GM10266 (cell line): ENCODE data around the gene LHX4.
A peak's percentile ranks its signal among the peaks of the same experiment; 100 is the strongest.

ENCODE experiments used
- DNase-seq: peaks from one replicate; pipeline ENCODE4 v3.0.0; 2012; ENCODE audit errors: extremely low spot score
- CTCF ChIP-seq: IDR thresholded peaks from 2 replicates; pipeline ENCODE4 v1.5.1; 2012; ENCODE audit warnings: mild to moderate bottlenecking, low read depth; ENCODE audit not compliant: control insufficient read depth, insufficient read depth; ENCODE audit errors: missing control alignments

Gene LHX4

DNA sequence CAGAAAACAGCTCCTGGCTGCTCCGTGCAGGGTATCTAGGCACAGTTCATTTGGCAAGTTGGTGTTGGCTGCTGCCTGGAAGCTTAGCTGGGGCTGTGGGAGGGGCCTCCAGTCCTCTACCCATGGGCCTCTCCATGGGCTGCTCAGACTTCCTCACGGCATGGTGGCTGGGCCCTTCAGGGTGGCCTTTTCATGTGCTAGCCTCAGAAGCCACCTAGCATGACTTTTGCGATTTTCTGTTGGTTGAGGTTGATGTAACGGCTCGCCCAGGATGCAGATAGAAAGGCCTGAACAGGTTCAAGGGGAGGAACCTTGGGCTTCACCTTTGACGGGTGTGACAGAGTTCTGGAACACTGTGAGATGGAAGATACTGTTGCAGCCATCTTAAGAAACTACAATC is 25.8 kb upstream of the LHX4 start:
- TF ChIP-seq CTCF, result no peak

DNA sequence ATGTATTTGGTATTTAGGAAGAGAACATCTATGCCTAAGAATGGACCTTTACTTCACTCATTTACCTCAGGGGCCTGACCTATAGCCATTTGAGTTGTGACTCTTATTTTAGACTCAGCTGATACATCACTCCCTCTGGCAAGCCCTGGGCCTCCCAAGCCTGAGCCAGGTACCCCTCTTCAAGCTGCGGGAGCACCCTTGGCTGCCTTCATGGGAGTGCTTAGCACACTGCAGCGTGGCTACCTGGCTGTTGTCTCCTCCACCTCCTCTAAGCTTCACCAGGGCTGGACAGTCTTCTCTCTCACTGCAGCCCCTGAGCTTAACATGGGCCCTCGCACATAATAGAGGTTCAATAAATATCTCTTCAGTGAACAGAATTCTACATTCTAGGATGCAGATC is 23.5 kb upstream of the LHX4 start:
- no peak for DNase-seq
- TF ChIP-seq CTCF, result no peak

More for the DNA sequence above, 25.8 kb upstream of the LHX4 start:
- no peak for DNase-seq

DNA sequence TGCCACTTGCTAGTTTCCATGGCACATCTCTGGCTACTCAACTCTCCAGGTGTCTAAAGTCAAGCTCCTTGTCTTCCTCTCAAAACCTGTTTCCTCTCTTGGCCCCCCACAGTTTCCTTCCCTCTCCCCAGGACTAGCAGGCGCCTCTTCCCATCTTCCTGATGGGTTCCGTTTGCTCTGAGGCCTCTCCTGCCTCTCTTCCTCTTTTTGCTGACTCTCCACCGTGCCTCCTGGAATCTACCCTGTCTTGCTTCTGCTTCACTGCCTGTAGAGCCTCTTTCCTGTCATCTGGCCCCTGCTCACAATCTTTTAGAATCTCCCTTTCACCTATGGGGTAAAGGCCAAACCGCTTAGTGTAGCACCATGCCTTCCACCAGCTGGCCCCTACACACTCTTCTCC is 21.8 kb upstream of the LHX4 start:
- TF ChIP-seq CTCF, result no peak
- DNase-seq, result no peak

- DNase-seq, result no peak
- TF ChIP-seq CTCF, result no peak
Observed at GRCh38 chr1:180210008-180210620, 19.9 kb upstream of the LHX4 start.

GRCh38 chr1:180211156-180211859 is 18.8 kb upstream of the LHX4 start:
- no peak for TF ChIP-seq CTCF
- no peak for DNase-seq

- no peak for DNase-seq
- no peak for TF ChIP-seq CTCF
Observed at GRCh38 chr1:180211860-180212229, 18.2 kb upstream of the LHX4 start.

- TF ChIP-seq CTCF, result no peak
- peak; percentile 78 for DNase-seq
Observed at GRCh38 chr1:180213401-180214170, 16.5 kb upstream of the LHX4 start.
